Cardiac muscle cell (in vitro differentiated cells and primary cell): ENCODE results near the gene PODNL1. TPM values are rescaled to one million over a fixed set of nuclear protein-coding genes. Genes with fewer than 3 reads are reported as not detected.

ENCODE experiments used
- DNase-seq, 2 donors: peaks; one replicate each; pipeline versions ENCODE4 v3.0.0 to v3.0.0-alpha.2; 2010 to 2017; ENCODE audit warnings: low read depth in 1 of 2, low spot score in 1 of 2
- H3K27ac ChIP-seq: fragments of 200-600 bp; sonication (generic); 2 replicates; pipeline ENCODE4 v1.5.1; 2016
- H3K27me3 ChIP-seq: fragments of 200-600 bp; sonication (generic); 2 replicates; pipeline ENCODE4 v1.6.0; 2016; ENCODE audit warnings: control low read depth
- H3K36me3 ChIP-seq: fragments of 200-600 bp; sonication (generic); 2 replicates; pipeline ENCODE4 v1.5.1; 2016; ENCODE audit warnings: control low read depth
- H3K4me1 ChIP-seq: fragments of 200-600 bp; sonication (generic); 2 replicates; pipeline ENCODE4 v1.8.1; 2017; ENCODE audit warnings: low read depth, mild to moderate bottlenecking, mixed run types
- H3K4me3 ChIP-seq: fragments of 200-600 bp; sonication (generic); 2 replicates; pipeline ENCODE4 v1.5.1; 2016; ENCODE audit warnings: mild to moderate bottlenecking
- H3K9me3 ChIP-seq: fragments of 200-600 bp; sonication (generic); 2 replicates; pipeline ENCODE4 v1.5.1; 2017; ENCODE audit warnings: low read depth, mild to moderate bottlenecking, control low read depth
- polyA plus RNA-seq: library from polyadenylated mRNA; unstranded; fragments of >200 nt; fragmentation: Nextera tagmentation; extraction: Ambion mirVana; gene quantifications from 2 replicates; pipeline ENCODE4 v1.2.1, GENCODE V29; 2016
- total RNA-seq: library from RNA; depleted of rRNA; stranded (reverse); fragments of >200 nt; gene quantifications from 2 replicates; pipeline ENCODE4 v1.2.3, GENCODE V29; 2016
- TF ChIP-seq, protein P1 (sequence below): IDR thresholded peaks from 2 replicates; pipeline ENCODE4 v1.5.1; 2012; ENCODE audit warnings: low read depth, mild to moderate bottlenecking, low read length

The PODNL1 gene, protein sequence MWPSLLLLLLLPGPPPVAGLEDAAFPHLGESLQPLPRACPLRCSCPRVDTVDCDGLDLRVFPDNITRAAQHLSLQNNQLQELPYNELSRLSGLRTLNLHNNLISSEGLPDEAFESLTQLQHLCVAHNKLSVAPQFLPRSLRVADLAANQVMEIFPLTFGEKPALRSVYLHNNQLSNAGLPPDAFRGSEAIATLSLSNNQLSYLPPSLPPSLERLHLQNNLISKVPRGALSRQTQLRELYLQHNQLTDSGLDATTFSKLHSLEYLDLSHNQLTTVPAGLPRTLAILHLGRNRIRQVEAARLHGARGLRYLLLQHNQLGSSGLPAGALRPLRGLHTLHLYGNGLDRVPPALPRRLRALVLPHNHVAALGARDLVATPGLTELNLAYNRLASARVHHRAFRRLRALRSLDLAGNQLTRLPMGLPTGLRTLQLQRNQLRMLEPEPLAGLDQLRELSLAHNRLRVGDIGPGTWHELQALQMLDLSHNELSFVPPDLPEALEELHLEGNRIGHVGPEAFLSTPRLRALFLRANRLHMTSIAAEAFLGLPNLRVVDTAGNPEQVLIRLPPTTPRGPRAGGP
- total RNA-seq (0.24 and 0.67 TPM in 2 replicates), polyA plus RNA-seq (not detected in 2 replicates)

DNA sequence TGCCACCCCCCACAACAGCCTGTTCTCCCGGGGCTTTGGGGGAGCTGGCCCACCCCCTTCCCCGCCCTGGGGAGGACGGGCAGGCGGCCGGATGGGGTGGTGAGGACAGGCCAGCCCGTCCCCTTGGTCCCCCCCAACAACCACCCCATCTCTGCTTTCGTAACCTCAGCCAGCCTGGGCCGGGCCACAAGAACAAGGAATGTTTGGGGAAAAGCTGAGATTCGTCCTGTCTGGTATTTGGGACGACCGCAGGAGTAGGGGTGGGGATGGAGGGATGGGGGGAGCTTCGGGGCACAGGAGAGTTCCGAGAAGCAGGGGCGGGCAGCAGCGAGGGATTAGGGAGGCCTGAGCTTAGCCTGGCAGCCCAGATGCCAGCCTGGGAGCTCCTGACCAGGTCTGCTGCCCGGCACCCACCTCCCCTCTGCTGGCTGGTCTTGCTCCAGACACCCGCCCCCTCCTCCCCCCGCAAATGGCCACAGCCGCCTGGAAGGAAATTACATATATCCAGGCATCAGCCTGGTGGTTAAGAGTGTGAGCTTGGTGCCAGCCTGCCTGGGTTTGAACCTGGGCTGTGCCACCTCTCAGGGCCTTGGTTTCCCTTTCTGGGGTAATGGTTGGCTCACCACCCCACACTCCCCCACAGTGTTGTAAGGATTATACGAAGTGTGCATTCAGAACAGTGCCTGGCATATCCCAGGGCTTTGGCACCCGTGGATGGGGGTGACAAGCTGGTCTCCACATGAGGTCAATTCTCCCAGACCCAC, at the start of gene PODNL1:
Gene PODNL1 (minus strand): TSS at position 117 of the 764 bp plus-strand sequence. CDS start 236 bp downstream, outside the sequence.
- TF ChIP-seq, protein P1, sequence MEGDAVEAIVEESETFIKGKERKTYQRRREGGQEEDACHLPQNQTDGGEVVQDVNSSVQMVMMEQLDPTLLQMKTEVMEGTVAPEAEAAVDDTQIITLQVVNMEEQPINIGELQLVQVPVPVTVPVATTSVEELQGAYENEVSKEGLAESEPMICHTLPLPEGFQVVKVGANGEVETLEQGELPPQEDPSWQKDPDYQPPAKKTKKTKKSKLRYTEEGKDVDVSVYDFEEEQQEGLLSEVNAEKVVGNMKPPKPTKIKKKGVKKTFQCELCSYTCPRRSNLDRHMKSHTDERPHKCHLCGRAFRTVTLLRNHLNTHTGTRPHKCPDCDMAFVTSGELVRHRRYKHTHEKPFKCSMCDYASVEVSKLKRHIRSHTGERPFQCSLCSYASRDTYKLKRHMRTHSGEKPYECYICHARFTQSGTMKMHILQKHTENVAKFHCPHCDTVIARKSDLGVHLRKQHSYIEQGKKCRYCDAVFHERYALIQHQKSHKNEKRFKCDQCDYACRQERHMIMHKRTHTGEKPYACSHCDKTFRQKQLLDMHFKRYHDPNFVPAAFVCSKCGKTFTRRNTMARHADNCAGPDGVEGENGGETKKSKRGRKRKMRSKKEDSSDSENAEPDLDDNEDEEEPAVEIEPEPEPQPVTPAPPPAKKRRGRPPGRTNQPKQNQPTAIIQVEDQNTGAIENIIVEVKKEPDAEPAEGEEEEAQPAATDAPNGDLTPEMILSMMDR = no peak
- no peaks in the 10 kb centered on the region for H3K9me3 ChIP-seq
- peaks cover 6% of the 10 kb centered on the region for H3K4me1 ChIP-seq
- DNase-seq = peak in 1 of 2 donors; percentile 89
- no peaks in the 10 kb centered on the region for H3K27me3 ChIP-seq
- no peaks in the 10 kb centered on the region for H3K36me3 ChIP-seq
- H3K27ac ChIP-seq = no peak within 1 kb of the TSS
- H3K4me3 ChIP-seq = no peak within 1 kb of the TSS

DNA sequence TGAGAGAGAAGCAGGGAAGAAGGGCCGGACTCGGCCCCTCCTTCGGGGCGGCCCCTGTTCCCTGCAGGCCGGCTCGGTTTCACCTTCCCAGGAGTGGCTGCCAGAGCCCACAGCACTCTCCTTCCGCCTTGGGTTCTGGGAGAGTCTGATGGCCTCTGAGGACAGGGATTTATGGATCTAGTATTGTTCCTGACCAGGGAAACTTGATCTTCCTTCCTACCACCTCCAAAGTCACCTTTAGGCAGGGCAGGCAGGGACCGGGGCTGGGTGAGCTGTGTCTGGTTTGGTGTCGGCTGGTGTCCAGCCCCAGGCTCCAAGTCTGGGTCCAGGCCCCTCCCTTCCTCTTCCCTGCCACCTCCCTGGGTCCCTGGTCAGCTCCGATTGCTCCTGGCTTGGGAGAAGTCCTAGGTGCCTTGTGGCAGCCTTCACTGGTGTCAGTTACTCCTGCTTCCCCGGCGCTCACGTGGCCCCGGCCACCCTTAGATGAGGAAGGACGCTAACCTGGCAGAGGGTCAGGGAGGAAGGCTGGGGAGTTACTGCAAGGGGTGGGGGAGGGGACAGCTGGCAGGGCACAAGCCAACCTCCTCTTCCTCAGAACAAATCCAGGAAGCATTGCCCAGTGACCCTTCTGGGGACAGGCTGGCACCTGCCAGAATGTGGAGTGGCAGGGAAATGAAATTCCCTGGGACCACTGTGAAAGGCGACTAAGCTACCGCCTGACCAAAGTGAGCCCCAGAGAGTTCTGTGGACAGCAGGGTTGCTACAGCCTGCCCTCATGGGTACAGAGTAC, 49.1 kb upstream of the PODNL1 start:
- DNase-seq = no peak
- peaks cover 13% of the 10 kb centered on the region for H3K4me1 ChIP-seq
- H3K27ac ChIP-seq = peak overlapping the region; percentile 49
- H3K27me3 ChIP-seq = no peaks in the 10 kb centered on the region
- H3K4me3 ChIP-seq = no peak overlapping the region
- H3K36me3 ChIP-seq = no peaks in the 10 kb centered on the region
- TF ChIP-seq, protein P1 = no peak
- H3K9me3 ChIP-seq = no peaks in the 10 kb centered on the region

DNA sequence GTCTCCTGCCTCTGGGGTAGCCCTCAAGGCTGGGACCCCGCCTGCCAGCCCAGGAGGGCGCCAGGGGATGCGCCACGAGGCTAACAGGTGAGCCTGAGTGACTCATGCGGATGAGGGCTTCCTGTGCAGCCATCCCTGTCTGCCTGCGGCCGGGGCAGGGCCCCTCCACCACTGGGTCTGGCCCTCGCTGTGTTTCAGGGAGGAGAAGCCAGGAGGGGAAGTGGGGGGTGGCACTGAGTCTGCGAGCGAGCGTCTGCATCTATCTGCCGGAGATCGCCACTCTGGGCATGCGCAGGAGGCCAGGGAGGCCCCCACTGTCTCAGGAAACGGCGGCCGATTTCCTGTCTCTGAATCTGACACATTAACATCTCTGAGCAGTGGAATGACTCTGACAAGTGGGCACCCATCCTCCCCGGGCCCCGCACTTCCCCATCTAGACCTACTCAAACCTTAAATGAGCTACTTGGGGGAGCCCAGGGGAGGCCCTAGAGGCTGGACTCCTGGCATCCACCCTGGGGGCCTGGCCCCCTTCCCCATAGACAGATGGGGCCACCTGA, 48.2 kb upstream of the PODNL1 start:
- Histone ChIP-seq H3K4me3 (no peak overlapping the region), H3K27ac (no peak overlapping the region), H3K4me1 (peaks cover 13% of the 10 kb centered on the region), H3K27me3 (no peaks in the 10 kb centered on the region), H3K36me3 (no peaks in the 10 kb centered on the region), H3K9me3 (no peaks in the 10 kb centered on the region)
- TF ChIP-seq, protein P1 = no peak
- DNase-seq = peak in 1 of 2 donors; percentile 77

DNA sequence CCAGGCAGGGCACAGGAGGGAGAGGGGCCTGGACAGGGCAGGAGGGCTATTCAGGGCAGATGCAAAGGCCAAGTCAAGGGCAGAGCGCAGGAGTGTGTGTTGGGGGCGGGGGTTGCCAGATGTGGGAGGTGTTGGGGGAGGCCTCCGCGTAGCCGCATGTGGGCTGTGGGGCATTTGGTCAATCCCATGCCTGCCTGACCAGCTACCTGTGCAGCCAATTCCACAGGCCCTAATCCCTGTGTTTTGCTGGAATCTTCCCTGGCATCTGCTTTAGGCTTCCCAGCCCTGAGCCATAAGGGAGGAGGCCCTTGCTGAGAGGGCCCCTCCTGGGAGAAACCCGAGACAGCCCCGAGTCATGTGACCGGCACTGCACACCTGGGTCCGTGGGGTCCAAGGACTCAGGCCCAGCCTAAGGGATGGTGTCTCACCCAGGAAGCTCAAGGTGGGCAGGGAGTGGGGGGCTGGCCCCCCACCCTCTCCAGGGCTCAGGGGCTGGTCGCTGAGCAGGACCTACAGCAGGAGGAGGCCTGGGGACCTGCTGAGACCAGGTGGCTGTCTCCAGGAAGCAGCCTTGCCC, 47.6 kb upstream of the PODNL1 start:
- DNase-seq = no peak
- Histone ChIP-seq H3K36me3 (no peaks in the 10 kb centered on the region), H3K27ac (no peak overlapping the region), H3K4me1 (peaks cover 13% of the 10 kb centered on the region), H3K27me3 (no peaks in the 10 kb centered on the region), H3K4me3 (no peak overlapping the region), H3K9me3 (no peaks in the 10 kb centered on the region)
- TF ChIP-seq, protein P1 = no peak
